ENCODE data around the gene NET1.
"Not testable (repeated sequence)": the region's sequence is repeated elsewhere in the genome, so short reads cannot be mapped to it uniquely, and the experiment has no call there.

Gene NET1

GRCh38 chr10:5396556-5397300 is 15.6 kb upstream of the NET1 start:
- DNase-seq (ENCODE audit: extremely low read depth in 1 of 2, low read depth in 1 of 2): no peak

GRCh38 chr10:5399332-5399731 is 13.0 kb upstream of the NET1 start:
- no peak for DNase-seq (ENCODE audit: extremely low read depth in 1 of 2, low read depth in 1 of 2)

- no peak for DNase-seq (ENCODE audit: extremely low read depth in 1 of 2, low read depth in 1 of 2)
Measured at GRCh38 chr10:5400468-5401240, 11.7 kb upstream of the NET1 start.

GRCh38 chr10:5402798-5403197 is 9.6 kb upstream of the NET1 start:
- DNase-seq (ENCODE audit: extremely low read depth in 1 of 2, low read depth in 1 of 2): no peak

- DNase-seq (ENCODE audit: extremely low read depth in 1 of 2, low read depth in 1 of 2): no peak
Measured at GRCh38 chr10:5404208-5405041, 7.9 kb upstream of the NET1 start, which contains the start of gene TUBAL3. TUBAL3 (minus strand) TSS chr10:5404828; CDS start chr10:5404792, 36 bp downstream.

- no peak for DNase-seq (ENCODE audit: extremely low read depth in 1 of 2, low read depth in 1 of 2)
Measured at GRCh38 chr10:5406918-5407317, 5.4 kb upstream of the NET1 start.

GRCh38 chr10:5410787-5411186 is 1.6 kb upstream of the NET1 start:
- DNase-seq (ENCODE audit: extremely low read depth in 1 of 2, low read depth in 1 of 2): not testable (repeated sequence)

GRCh38 chr10:5411941-5412276 is 448 bp upstream of the NET1 start:
- no peak for DNase-seq (ENCODE audit: extremely low read depth in 1 of 2, low read depth in 1 of 2)

GRCh38 chr10:5413012-5413938 is 918 bp downstream of the NET1 start:
- DNase-seq (ENCODE audit: extremely low read depth in 1 of 2, low read depth in 1 of 2): no peak

- no peak for DNase-seq (ENCODE audit: extremely low read depth in 1 of 2, low read depth in 1 of 2)
Measured at GRCh38 chr10:5416981-5417380, 4.6 kb downstream of the NET1 start.

- no peak for DNase-seq (ENCODE audit: extremely low read depth in 1 of 2, low read depth in 1 of 2)
Measured at GRCh38 chr10:5418584-5418983, 6.2 kb downstream of the NET1 start.

GRCh38 chr10:5419466-5420094 is 7.2 kb downstream of the NET1 start:
- DNase-seq (ENCODE audit: extremely low read depth in 1 of 2, low read depth in 1 of 2): no peak

GRCh38 chr10:5423771-5424170 is 11.4 kb downstream of the NET1 start:
- no peak for DNase-seq (ENCODE audit: extremely low read depth in 1 of 2, low read depth in 1 of 2)

GRCh38 chr10:5424751-5425150 is 12.4 kb downstream of the NET1 start:
- DNase-seq (ENCODE audit: extremely low read depth in 1 of 2, low read depth in 1 of 2): no peak

- no peak for DNase-seq (ENCODE audit: extremely low read depth in 1 of 2, low read depth in 1 of 2)
Measured at GRCh38 chr10:5428133-5428532, 15.8 kb downstream of the NET1 start.

GRCh38 chr10:5433182-5433581 is 20.8 kb downstream of the NET1 start:
- DNase-seq (ENCODE audit: extremely low read depth in 1 of 2, low read depth in 1 of 2): no peak

- DNase-seq (ENCODE audit: extremely low read depth in 1 of 2, low read depth in 1 of 2): no peak
Measured at GRCh38 chr10:5434017-5434753, 21.8 kb downstream of the NET1 start.

- DNase-seq (ENCODE audit: extremely low read depth in 1 of 2, low read depth in 1 of 2): no peak
Measured at GRCh38 chr10:5435328-5435727, 23.0 kb downstream of the NET1 start.

GRCh38 chr10:5440206-5440605 is 27.8 kb downstream of the NET1 start:
- DNase-seq (ENCODE audit: extremely low read depth in 1 of 2, low read depth in 1 of 2): no peak
